ENCODE data around the gene PCDH15. TPM values are rescaled to one million over a fixed set of nuclear protein-coding genes. Genes with fewer than 3 reads are reported as not detected.

PCDH15 gene
- total RNA-seq, 1 experiment from 2014 or later, result 0.59 TPM

- H3K36me3 Mint-ChIP-seq, result no peaks in the 10 kb centered on the region
- no peak for TF ChIP-seq RORB (CRISPR knock-in tag; IDR thresholded peaks at IDR 0.05)
- no peak for TF ChIP-seq MAX (CRISPR knock-in tag; IDR thresholded peaks at IDR 0.05)
- TF ChIP-seq ZNF423 (CRISPR knock-in tag; IDR thresholded peaks at IDR 0.05), result no peak
- TF ChIP-seq GRHL2 (CRISPR knock-in tag; IDR thresholded peaks at IDR 0.05; ENCODE audit: insufficient replicate concordance, severe bottlenecking), result no peak
- no peak for TF ChIP-seq PRDM15 (CRISPR knock-in tag; IDR thresholded peaks at IDR 0.05)
- no peak for TF ChIP-seq ZNF512 (CRISPR knock-in tag; IDR thresholded peaks at IDR 0.05; ENCODE audit: borderline replicate concordance)
- TF ChIP-seq ZNF532 (CRISPR knock-in tag; IDR thresholded peaks at IDR 0.05; ENCODE audit: borderline replicate concordance), result no peak
- no peak for TF ChIP-seq ELF4 (CRISPR knock-in tag; IDR thresholded peaks at IDR 0.05; ENCODE audit: low read depth)
- TF ChIP-seq ZNF138 (CRISPR knock-in tag; conservative IDR thresholded peaks at IDR 0.05), result no peak
- no peak for TF ChIP-seq HMGXB4 (CRISPR knock-in tag; IDR thresholded peaks at IDR 0.05)
- DNase-seq (ENCODE audit: low spot score) (no peak), ATAC-seq (no peak)
- H3K4me1 Mint-ChIP-seq, result peaks cover 10% of the 10 kb centered on the region
- no peak overlapping the region for H3K27ac Mint-ChIP-seq
- peaks cover 4% of the 10 kb centered on the region for H3K9me3 Mint-ChIP-seq
- no peaks in the 10 kb centered on the region for H3K27me3 Mint-ChIP-seq (ENCODE audit: low read depth)
- POLR2A ChIA-PET, result no interaction called here
- CTCF ChIA-PET, result no interaction called here
- no peak overlapping the region for H3K4me3 Mint-ChIP-seq
Measured at GRCh38 chr10:54776622-54777021, 24.4 kb downstream of the PCDH15 start.

GRCh38 chr10:54772468-54773122 is 28.4 kb downstream of the PCDH15 start:
- Mint-ChIP-seq H3K27ac (no peak overlapping the region), H3K36me3 (no peaks in the 10 kb centered on the region), H3K4me1 (peaks cover 10% of the 10 kb centered on the region), H3K9me3 (peaks cover 4% of the 10 kb centered on the region), H3K27me3 (ENCODE audit: low read depth) (no peaks in the 10 kb centered on the region), H3K4me3 (no peak overlapping the region)
- TF ChIP-seq JUN (CRISPR knock-in tag; IDR thresholded peaks at IDR 0.05), result no peak
- no peak for TF ChIP-seq JAZF1 (CRISPR knock-in tag; IDR thresholded peaks at IDR 0.05)
- TF ChIP-seq CBFB (CRISPR knock-in tag; IDR thresholded peaks at IDR 0.05; ENCODE audit: low read depth), result no peak
- ATAC-seq (no peak), DNase-seq (ENCODE audit: low spot score) (no peak)
- ChIA-PET CTCF (no interaction called here), POLR2A (no interaction called here)

All from WTC11 (cell line).